Caco-2 (cell line): Measurements from ENCODE around the gene CFD. TPM values are rescaled to one million over a fixed set of nuclear protein-coding genes. Genes with fewer than 3 reads are reported as not detected.

Experiments used
- BruUV-seq: library from RNA; stranded (reverse); fragments of 400-500 nt; replicated peaks from 2 replicates; lab custom pipeline; 2021; lab: Mats Ljungman, UMichigan
- CTCF ChIA-PET: fragments of 300-600 bp; sonication (Branson Sonifier 250); formaldehyde crosslinking; loops from one replicate; lab custom pipeline; 2022; ENCODE audit warnings: antibody characterized with exemption; lab: Charles Lee
- POLR2A ChIA-PET: fragments of 300-600 bp; sonication (Branson Sonifier 250); formaldehyde crosslinking; loops from one replicate; lab custom pipeline; 2022; ENCODE audit warnings: antibody characterized with exemption; lab: Charles Lee
- DNase-seq, 2 experiments: peaks; one replicate each; pipeline versions ENCODE4 v3.0.0 to v3.0.0-alpha.2; 2020 to 2022
- H3K27me3 ChIP-seq: replicated peaks from 2 replicates; pipeline ENCODE4 v1.6.0; 2011; ENCODE audit warnings: low read length; ENCODE audit not compliant: control insufficient read depth, insufficient read depth
- H3K36me3 ChIP-seq: 2 replicates; pipeline ENCODE4 v1.5.1; 2011; ENCODE audit warnings: low read length; ENCODE audit not compliant: control insufficient read depth, insufficient read depth
- H3K4me1 ChIP-seq: fragments of 250-450 bp; sonication (Bioruptor Pico); 2 replicates; pipeline ENCODE4 v1.5.1; 2020; ENCODE audit warnings: mild to moderate bottlenecking
- H3K4me3 ChIP-seq: 2 replicates; pipeline ENCODE4 v1.5.1; 2011; ENCODE audit warnings: low read depth, mild to moderate bottlenecking, control low read depth, low read length
- H3K9me3 ChIP-seq: fragments of 250-450 bp; sonication (Bioruptor Pico); 2 replicates; pipeline ENCODE4 v1.5.1; 2020; ENCODE audit warnings: mild to moderate bottlenecking, moderate library complexity
- H3K27ac Mint-ChIP-seq: one replicate; pipeline ENCODE4 v1.8.0; 2022; ENCODE audit warnings: mixed read lengths; ENCODE audit not compliant: unreplicated experiment
- H3K27me3 Mint-ChIP-seq: one replicate; pipeline ENCODE4 v1.8.0; 2022; ENCODE audit warnings: mixed read lengths; ENCODE audit not compliant: insufficient read depth, unreplicated experiment
- H3K36me3 Mint-ChIP-seq: one replicate; pipeline ENCODE4 v1.8.0; 2022; ENCODE audit warnings: mild to moderate bottlenecking, mixed read lengths; ENCODE audit not compliant: insufficient read depth, unreplicated experiment
- H3K4me1 Mint-ChIP-seq: one replicate; pipeline ENCODE4 v1.8.0; 2022; ENCODE audit warnings: low read depth, mixed read lengths; ENCODE audit not compliant: unreplicated experiment
- H3K4me3 Mint-ChIP-seq: one replicate; pipeline ENCODE4 v1.8.0; 2022; ENCODE audit warnings: mild to moderate bottlenecking, moderate library complexity, mixed read lengths; ENCODE audit not compliant: unreplicated experiment
- H3K9me3 Mint-ChIP-seq: one replicate; pipeline ENCODE4 v1.8.0; 2022; ENCODE audit warnings: mixed read lengths; ENCODE audit not compliant: unreplicated experiment
- CTCF ChIP-seq, 2 experiments: fragments of 200-600 bp in 1 of 2; IDR thresholded peaks; 1 replicate in 1 of 2; 2 replicates in 1 of 2; pipeline versions ENCODE4 v1.5.1 to v1.8.0; 2011 to 2022; ENCODE audit warnings: antibody characterized with exemption in 1 of 2, control low read depth in 1 of 2, inconsistent platforms in 1 of 2, low read depth in 1 of 2, low read length in 1 of 2, mild to moderate bottlenecking in 1 of 2, moderate library complexity in 1 of 2; ENCODE audit not compliant: insufficient read depth in 1 of 2, severe bottlenecking in 1 of 2, unreplicated experiment in 1 of 2
- intact Hi-C: fragments of 100-400 bp; cut with micrococcal nuclease; formaldehyde crosslinking; loops from one replicate; pipeline ENCODE4 v1.10.0; 2022; ENCODE audit not compliant: unreplicated experiment
- total RNA-seq: library from RNA; stranded (reverse); gene quantifications from 2 replicates; pipeline ENCODE4 v1.2.3, GENCODE V29; 2022

The CFD gene
- total RNA-seq, 1 experiment from 2014 or later = 6.1 TPM

- BruUV-seq = no TSS peak
- Mint-ChIP-seq H3K27me3 (no peaks in the 10 kb centered on the region), H3K27ac (no peak overlapping the region), H3K4me3 (no peak overlapping the region), H3K36me3 (peaks cover 93% of the 10 kb centered on the region), H3K9me3 (peaks cover 12% of the 10 kb centered on the region), H3K4me1 (no peaks in the 10 kb centered on the region)
- POLR2A ChIA-PET = no interaction called here
- intact Hi-C loops = no loop called here
- H3K27me3 ChIP-seq = no peaks in the 10 kb centered on the region
- H3K36me3 ChIP-seq = peaks cover 4% of the 10 kb centered on the region
- no peak for TF ChIP-seq CTCF (IDR thresholded peaks at IDR 0.05; ENCODE audit: insufficient read depth in 1 of 2, low read depth in 1 of 2, low read length in 1 of 2, severe bottlenecking in 1 of 2, unreplicated experiment in 1 of 2)
- CTCF ChIA-PET = no interaction called here
- no peak for DNase-seq
- H3K4me1 ChIP-seq = no peaks in the 10 kb centered on the region
- H3K4me3 ChIP-seq = no peak overlapping the region
- no peaks in the 10 kb centered on the region for H3K9me3 ChIP-seq
Observed at GRCh38 chr19:812747-813218, 46.7 kb upstream of the CFD start.

- peak overlapping the region; percentile 45 for H3K4me3 Mint-ChIP-seq
- Histone ChIP-seq H3K4me3 (no peak overlapping the region), H3K4me1 (no peaks in the 10 kb centered on the region), H3K27me3 (no peaks in the 10 kb centered on the region), H3K36me3 (peaks cover 2% of the 10 kb centered on the region; the same call in 1 of the 2 replicates), H3K9me3 (no peaks in the 10 kb centered on the region)
- no peaks in the 10 kb centered on the region for H3K27me3 Mint-ChIP-seq
- DNase-seq = no peak
- no TSS peak for BruUV-seq
- CTCF ChIA-PET = no interaction called here
- H3K4me1 Mint-ChIP-seq = no peaks in the 10 kb centered on the region
- peak overlapping the region; percentile 86 for H3K27ac Mint-ChIP-seq
- intact Hi-C loops = no loop called here
- TF ChIP-seq CTCF (IDR thresholded peaks at IDR 0.05; ENCODE audit: insufficient read depth in 1 of 2, low read depth in 1 of 2, low read length in 1 of 2, severe bottlenecking in 1 of 2, unreplicated experiment in 1 of 2) = no peak
- peaks cover 90% of the 10 kb centered on the region for H3K36me3 Mint-ChIP-seq
- H3K9me3 Mint-ChIP-seq = peaks cover 12% of the 10 kb centered on the region
- POLR2A ChIA-PET = no interaction called here
Observed at GRCh38 chr19:813219-814151, 46.0 kb upstream of the CFD start.

- Mint-ChIP-seq H3K9me3 (peaks cover 12% of the 10 kb centered on the region), H3K27me3 (no peaks in the 10 kb centered on the region), H3K4me1 (no peaks in the 10 kb centered on the region), H3K27ac (peak overlapping the region; percentile 86), H3K36me3 (peaks cover 81% of the 10 kb centered on the region), H3K4me3 (peak overlapping the region; percentile 45)
- ChIA-PET POLR2A (no interaction called here), CTCF (no interaction called here)
- intact Hi-C loops = no loop called here
- Histone ChIP-seq H3K4me3 (no peak overlapping the region), H3K9me3 (no peaks in the 10 kb centered on the region), H3K27me3 (no peaks in the 10 kb centered on the region), H3K36me3 (peaks cover 2% of the 10 kb centered on the region; the same call in 1 of the 2 replicates), H3K4me1 (no peaks in the 10 kb centered on the region)
- no peak for DNase-seq
- no peak for TF ChIP-seq CTCF (IDR thresholded peaks at IDR 0.05; ENCODE audit: insufficient read depth in 1 of 2, low read depth in 1 of 2, low read length in 1 of 2, severe bottlenecking in 1 of 2, unreplicated experiment in 1 of 2)
- no TSS peak for BruUV-seq
Observed at GRCh38 chr19:814152-815078, 45.0 kb upstream of the CFD start.
